ENCODE data around the gene SLC4A5. TPM values are rescaled to one million over a fixed set of nuclear protein-coding genes. Genes with fewer than 3 reads are reported as not detected.

SLC4A5 gene
- total RNA-seq, 1 experiment from 2014 or later = 0.08 TPM

DNA sequence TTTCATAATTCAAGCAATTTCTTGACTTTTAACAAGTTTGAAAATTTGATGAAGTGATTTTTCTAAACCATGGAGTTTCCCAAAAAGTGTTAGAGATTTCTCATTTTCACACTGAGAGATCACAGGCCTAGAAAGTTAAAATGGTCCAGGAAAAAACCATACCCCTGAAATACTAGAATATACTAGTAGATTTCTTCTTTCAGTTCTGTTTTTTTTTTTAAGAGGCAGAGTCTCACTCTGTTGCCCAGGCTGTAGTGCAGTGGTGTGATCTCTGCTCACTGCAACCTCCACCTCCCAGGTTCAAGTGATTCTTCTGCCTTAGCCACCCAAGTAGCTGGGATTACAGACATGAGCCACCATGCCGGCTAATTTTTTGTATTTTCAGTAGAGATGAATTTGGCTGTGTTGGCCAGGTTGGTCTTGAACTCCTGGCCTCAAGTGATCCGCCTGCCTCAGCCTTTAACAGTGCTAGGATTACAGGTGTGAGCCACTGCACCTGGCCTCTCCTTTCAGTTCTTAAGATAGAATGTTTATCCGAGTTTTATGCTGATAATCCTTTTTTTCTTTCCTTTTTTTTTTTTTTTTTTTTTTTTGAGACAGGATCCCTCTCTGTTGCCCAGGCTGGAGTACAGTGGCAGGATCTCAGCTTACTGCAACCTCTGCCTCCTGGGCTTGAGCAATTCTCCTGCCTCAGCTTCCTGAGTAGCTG lies 130.4 kb downstream of the SLC4A5 start:
- no peaks in the 10 kb centered on the region for H3K9me3 ChIP-seq (replicated peaks)
- no peak for DNase-seq
- H3K27ac ChIP-seq = no peak overlapping the region

DNA sequence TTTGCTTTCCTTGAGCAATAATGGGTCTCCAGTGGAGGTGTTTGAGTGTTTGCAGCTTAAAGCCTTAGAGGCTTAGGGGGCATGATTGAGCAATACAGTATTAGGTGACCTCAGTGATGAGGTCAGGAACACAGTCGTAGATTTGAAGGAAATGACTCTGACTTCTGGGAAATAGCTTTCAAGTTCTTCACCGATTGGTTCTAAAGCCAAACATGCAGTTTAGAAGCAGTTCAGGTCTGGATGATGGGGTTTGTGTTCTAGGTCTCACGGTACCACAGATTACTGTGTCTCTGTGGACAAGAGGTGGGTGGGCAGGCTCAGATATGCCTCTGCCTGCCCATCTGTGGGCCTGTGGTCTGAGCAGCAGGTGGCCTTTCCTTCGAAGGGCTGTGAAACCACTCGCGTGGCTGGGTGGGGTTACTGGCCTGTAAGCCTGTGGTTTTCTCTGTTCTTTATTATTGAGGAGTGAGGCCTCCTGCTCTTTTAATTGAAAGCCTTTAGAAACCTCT lies 137.0 kb downstream of the SLC4A5 start:
- DNase-seq = peak; percentile 63 to 73
- Histone ChIP-seq H3K9me3 (replicated peaks) (no peaks in the 10 kb centered on the region), H3K36me3 (peaks cover 57% of the 10 kb centered on the region), H3K4me1 (peaks cover 19% of the 10 kb centered on the region), H3K27me3 (no peaks in the 10 kb centered on the region), H3K27ac (no peak overlapping the region), H3K4me3 (no peak overlapping the region)

More for the DNA sequence above, 130.4 kb downstream of the SLC4A5 start:
- H3K36me3 ChIP-seq = peaks cover 85% of the 10 kb centered on the region
- H3K27me3 ChIP-seq = no peaks in the 10 kb centered on the region
- no peaks in the 10 kb centered on the region for H3K4me1 ChIP-seq
- no peak overlapping the region for H3K4me3 ChIP-seq

DNA sequence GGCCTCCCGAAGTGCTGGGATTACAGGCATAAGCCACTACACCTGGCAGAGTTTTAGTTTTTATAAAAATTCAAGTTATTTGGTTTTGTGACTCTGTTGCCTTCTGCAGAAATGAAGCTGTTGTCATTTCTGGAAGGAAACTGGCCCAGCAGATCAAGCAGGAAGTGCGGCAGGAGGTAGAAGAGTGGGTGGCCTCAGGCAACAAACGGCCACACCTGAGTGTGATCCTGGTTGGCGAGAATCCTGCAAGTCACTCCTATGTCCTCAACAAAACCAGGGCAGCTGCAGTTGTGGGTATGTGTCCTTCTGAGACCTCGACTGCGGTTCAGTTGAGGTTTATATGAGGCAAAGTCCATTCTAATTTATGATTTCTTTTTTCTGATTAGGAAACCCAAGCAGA lies 137.6 kb downstream of the SLC4A5 start:
- no peak for DNase-seq
- Histone ChIP-seq H3K36me3 (peaks cover 51% of the 10 kb centered on the region), H3K27ac (no peak overlapping the region), H3K4me1 (peaks cover 23% of the 10 kb centered on the region), H3K4me3 (no peak overlapping the region), H3K9me3 (replicated peaks) (no peaks in the 10 kb centered on the region), H3K27me3 (no peaks in the 10 kb centered on the region)

DNA sequence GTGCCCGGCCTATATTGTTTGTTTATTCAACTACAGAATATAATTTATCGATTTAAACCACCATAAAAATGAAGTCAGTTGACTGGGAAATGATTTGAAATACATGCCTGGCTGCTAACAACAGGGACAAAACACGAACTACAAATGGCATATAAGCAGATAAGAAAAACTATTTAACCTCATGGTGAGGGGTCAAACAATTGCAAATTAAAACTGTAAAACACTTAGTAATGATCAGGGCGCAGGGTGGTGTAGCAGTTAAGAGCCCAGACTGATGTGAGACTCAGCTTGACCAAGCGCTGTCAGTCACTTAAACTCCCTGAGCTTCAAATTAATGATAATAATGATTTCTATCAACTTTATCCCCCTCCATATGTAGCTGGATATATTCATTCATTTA lies 138.1 kb downstream of the SLC4A5 start:
- Histone ChIP-seq H3K27ac (no peak overlapping the region), H3K9me3 (replicated peaks) (no peaks in the 10 kb centered on the region), H3K4me3 (no peak overlapping the region), H3K4me1 (peaks cover 27% of the 10 kb centered on the region), H3K36me3 (peaks cover 46% of the 10 kb centered on the region), H3K27me3 (no peaks in the 10 kb centered on the region)
- DNase-seq = no peak

DNA sequence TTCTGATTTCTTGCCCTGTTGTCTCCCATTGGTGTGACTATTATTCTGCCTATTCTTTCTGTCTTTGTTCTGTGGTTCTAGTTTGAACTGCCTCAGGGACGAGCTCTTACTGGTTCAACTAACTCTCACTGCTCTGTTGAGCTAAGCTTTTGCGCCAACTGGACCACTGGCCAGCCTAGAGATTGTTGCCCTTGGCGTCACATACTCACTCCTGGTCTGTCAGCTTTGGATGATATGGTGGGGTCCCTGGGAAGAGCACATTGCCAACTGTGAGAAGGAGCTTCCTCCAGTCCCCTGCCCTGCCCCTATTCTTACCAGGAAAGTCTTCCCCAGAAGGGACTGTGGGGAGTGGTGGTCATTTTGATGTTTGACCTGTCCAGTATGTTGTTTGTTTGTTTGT lies 138.8 kb downstream of the SLC4A5 start:
- no peak for DNase-seq
- Histone ChIP-seq H3K4me3 (no peak overlapping the region), H3K27me3 (no peaks in the 10 kb centered on the region), H3K4me1 (peaks cover 29% of the 10 kb centered on the region), H3K36me3 (peaks cover 41% of the 10 kb centered on the region), H3K9me3 (replicated peaks) (no peaks in the 10 kb centered on the region), H3K27ac (no peak overlapping the region)

DNA sequence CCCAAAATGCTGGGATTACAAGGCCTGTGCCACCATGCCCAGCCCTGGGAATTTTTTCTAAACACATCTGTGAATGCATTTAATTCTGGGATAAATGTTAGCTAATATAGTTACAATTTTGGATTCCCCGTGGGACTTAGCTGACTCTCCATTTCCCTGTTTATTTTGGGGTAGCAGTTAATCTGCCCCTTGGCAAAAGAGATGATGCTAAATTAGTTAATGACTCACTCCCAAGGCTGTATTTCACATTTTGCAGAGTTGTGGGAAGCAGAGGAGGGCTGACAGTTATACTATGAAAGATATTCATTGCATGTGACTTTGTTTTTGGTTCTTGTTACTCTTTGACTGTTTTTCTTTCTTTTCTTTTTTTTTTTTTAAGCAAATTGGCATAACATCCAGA lies 141.6 kb downstream of the SLC4A5 start:
- Histone ChIP-seq H3K4me3 (no peak overlapping the region), H3K27me3 (no peaks in the 10 kb centered on the region), H3K36me3 (peaks cover 15% of the 10 kb centered on the region), H3K9me3 (replicated peaks) (no peaks in the 10 kb centered on the region), H3K4me1 (peaks cover 28% of the 10 kb centered on the region), H3K27ac (no peak overlapping the region)
- DNase-seq = peak in 1 of 2 experiments; percentile 20

DNA sequence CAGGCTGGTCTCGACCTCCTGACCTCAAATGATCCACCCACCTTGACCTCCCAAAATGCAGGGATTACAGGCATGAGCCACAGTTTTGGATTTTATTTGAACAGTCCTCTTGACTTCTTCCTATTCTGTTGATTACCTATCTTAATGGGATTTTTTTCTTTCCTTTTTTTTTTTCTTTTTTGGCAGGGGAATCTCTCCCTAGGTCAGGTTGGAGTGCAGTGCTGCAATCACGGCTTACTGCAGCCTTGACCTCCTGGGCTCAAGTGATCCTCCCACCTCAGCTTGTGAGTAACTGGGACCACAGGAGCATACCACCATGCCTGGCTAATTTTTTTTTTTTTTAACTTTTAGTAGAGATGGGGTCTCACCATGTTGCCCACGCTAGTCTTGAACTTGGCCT lies 142.0 kb downstream of the SLC4A5 start:
- peaks cover 15% of the 10 kb centered on the region for H3K36me3 ChIP-seq
- H3K27ac ChIP-seq = no peak overlapping the region
- H3K4me3 ChIP-seq = no peak overlapping the region
- H3K9me3 ChIP-seq (replicated peaks) = no peaks in the 10 kb centered on the region
- peaks cover 24% of the 10 kb centered on the region for H3K4me1 ChIP-seq
- no peaks in the 10 kb centered on the region for H3K27me3 ChIP-seq
- no peak for DNase-seq

DNA sequence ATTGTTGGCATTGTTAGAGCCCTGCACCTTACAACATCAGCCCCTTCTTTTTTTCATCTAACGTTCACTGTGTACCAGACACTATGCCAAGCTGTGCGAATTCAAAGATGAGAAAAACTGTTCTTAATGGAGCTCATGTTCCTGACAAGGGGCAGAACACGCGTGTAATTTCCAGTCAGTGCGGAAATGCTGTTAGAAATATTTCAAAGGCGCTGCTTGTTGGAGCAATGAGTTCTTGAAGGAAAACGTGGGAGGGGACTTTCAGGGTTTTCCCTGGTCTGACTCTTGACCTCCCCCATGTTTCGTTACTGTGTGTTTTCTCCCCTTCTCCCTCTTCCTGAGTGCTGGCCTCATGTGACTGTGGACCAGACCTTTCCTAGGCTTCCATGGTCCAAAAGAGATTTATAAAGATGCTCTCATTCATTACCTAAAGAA lies 143.3 kb downstream of the SLC4A5 start:
- peak overlapping the region; percentile 80 for H3K4me3 ChIP-seq
- H3K27me3 ChIP-seq = no peaks in the 10 kb centered on the region
- peaks cover 12% of the 10 kb centered on the region for H3K36me3 ChIP-seq
- H3K4me1 ChIP-seq = peaks cover 13% of the 10 kb centered on the region
- no peak overlapping the region for H3K27ac ChIP-seq
- H3K9me3 ChIP-seq (replicated peaks) = no peaks in the 10 kb centered on the region
- DNase-seq = peak in 1 of 2 experiments; percentile 16

DNA sequence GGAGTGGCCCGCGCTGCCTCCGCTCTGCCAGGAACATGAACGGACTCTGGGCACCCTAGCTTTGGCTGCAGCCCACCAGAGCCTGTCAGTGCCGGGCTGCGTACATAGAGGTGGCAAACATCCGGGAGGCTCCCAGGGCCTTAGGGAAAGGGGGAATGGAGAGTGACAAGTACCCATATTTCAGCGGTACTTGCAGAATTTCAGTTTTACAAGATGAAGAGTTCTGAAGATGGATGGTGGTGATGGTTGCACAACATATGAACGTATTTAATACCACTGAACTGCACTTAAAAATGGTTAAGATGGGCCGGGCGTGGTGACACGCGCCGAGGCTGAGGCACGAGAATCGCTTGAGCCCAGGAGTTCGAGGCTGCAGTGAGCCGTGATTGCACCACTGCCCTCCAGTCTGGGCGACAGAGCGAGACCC lies 143.9 kb downstream of the SLC4A5 start:
- DNase-seq = no peak
- H3K9me3 ChIP-seq (replicated peaks) = no peaks in the 10 kb centered on the region
- H3K36me3 ChIP-seq = peaks cover 9% of the 10 kb centered on the region
- H3K27ac ChIP-seq = peak overlapping the region; percentile 89; the same call in 1 of the 2 replicates
- H3K4me3 ChIP-seq = peak overlapping the region; percentile 80
- H3K27me3 ChIP-seq = no peaks in the 10 kb centered on the region
- peaks cover 13% of the 10 kb centered on the region for H3K4me1 ChIP-seq

DNA sequence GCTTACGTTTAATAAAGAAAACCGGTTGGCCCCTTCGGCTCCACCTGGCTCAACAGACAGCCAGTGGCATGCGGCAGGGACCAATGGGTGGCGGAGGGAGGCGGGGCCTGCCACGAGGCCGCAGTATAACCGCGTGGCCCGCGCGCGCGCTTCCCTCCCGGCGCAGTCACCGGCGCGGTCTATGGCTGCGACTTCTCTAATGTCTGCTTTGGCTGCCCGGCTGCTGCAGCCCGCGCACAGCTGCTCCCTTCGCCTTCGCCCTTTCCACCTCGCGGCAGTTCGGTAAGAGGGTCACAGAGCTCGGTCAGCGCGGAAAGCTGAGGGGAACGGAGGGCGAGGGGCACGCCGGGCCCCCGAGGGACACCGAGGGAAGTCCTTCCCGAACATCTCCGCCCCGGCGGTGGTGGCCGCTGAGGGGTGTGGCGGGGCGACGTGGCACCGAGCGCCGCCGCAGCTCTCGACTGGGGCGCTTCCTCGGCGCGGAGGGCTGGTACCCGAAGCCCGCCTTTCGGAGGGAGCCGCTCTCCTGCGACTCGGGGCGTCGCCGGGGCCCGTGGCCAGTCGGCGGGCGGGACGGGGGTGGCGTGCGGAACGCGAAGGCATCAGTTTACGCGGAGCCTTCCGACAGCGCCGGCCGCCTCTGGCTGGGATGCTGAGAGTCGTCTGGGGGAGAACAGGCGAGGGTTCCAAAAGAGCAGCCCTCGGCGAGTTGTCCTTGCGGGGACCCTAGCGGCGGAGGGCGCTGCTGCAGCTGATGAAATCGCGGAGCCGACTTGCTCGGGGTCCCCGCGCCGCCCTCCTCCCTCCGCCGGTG lies 144.5 kb downstream of the SLC4A5 start, which contains the start of gene MTHFD2:
Gene MTHFD2 (plus strand): TSS at position 155 of the 814 bp plus-strand sequence. CDS start 27 bp downstream, at position 182.
- peak; percentile 98 to 99 for DNase-seq
- H3K27me3 ChIP-seq = no peaks in the 10 kb centered on the region
- H3K36me3 ChIP-seq = peaks cover 9% of the 10 kb centered on the region
- H3K27ac ChIP-seq = peak within 1 kb of the TSS; percentile 89
- peaks cover 13% of the 10 kb centered on the region for H3K4me1 ChIP-seq
- H3K4me3 ChIP-seq = peak within 1 kb of the TSS; percentile 80
- no peaks in the 10 kb centered on the region for H3K9me3 ChIP-seq (replicated peaks)

DNA sequence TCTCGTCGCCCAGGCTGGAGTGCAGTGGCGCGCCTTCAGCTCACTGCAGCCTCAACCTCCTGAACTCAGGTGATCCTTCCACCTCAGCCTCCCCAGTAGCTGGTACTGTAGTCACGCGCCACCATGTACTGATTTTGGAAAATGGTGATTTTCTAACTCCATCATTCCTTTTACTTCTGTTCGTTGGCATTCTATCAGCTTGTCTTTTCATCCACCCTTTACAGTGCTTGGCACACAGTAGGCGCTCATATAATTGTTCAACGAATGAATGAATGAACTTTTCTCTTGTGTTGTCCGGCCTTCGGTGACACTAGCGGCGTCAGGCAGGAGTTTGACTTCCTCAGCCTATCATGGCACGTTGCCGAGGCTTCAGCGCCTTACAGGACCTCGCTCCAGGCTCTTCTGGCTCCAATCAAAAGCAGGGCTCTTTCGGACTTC lies 145.2 kb downstream of the SLC4A5 start:
- peaks cover 6% of the 10 kb centered on the region for H3K36me3 ChIP-seq

DNA sequence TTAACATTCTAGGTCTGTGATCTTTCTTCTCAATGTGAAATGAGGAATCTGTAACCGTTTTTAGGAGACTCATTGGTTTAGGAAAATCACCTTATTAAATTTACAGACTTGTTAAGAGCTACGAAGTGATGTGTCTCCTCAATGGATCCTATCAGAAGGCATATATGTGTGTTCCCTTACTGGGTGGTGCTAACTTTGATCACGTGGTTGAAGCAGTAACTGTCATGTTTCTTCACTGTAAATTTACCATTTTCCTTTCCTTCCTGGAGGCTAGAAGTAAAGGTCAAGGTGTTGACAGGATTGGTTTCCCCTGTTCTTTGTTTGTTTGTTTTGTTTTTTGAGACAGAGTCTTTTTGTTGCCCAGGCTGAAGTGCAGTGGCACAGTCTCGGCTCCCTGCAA lies 146.2 kb downstream of the SLC4A5 start:
- Histone ChIP-seq H3K4me1 (peaks cover 13% of the 10 kb centered on the region), H3K27me3 (no peaks in the 10 kb centered on the region), H3K27ac (no peak overlapping the region), H3K4me3 (no peak overlapping the region), H3K9me3 (replicated peaks) (no peaks in the 10 kb centered on the region), H3K36me3 (no peaks in the 10 kb centered on the region; the same call in 1 of the 2 replicates)
- no peak for DNase-seq

More for the DNA sequence above, 145.2 kb downstream of the SLC4A5 start:
- H3K27ac ChIP-seq = no peak overlapping the region; the same call in 1 of the 2 replicates
- H3K27me3 ChIP-seq = no peaks in the 10 kb centered on the region
- peak overlapping the region; percentile 80 for H3K4me3 ChIP-seq
- no peaks in the 10 kb centered on the region for H3K9me3 ChIP-seq (replicated peaks)
- DNase-seq = no peak
- peaks cover 13% of the 10 kb centered on the region for H3K4me1 ChIP-seq

DNA sequence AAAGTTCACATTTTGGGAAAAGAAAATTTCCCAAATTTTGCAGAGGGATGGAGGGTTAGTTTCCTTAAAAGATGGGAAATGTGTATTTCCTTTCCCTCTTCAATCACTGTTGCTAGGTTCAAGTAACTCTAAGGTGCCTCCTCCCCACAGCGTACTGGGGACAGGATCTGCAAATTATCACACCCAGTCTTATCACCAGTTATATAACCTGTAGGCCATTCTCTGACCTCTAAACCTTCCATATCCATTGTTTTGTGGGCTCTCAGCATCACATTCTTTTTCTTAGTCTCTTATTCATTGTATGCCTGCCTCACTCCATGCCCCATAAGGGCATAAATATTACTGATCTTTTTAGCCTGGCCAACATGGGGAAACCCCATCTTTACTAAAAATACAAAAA lies 148.4 kb downstream of the SLC4A5 start:
- Histone ChIP-seq H3K27me3 (0 out of 2 replicates have a peak, but pooled peaks cover 4% of the 10 kb centered on the region), H3K4me3 (no peak overlapping the region), H3K27ac (no peak overlapping the region), H3K4me1 (no peaks in the 10 kb centered on the region), H3K9me3 (replicated peaks) (no peaks in the 10 kb centered on the region), H3K36me3 (no peaks in the 10 kb centered on the region)
- DNase-seq = no peak

DNA sequence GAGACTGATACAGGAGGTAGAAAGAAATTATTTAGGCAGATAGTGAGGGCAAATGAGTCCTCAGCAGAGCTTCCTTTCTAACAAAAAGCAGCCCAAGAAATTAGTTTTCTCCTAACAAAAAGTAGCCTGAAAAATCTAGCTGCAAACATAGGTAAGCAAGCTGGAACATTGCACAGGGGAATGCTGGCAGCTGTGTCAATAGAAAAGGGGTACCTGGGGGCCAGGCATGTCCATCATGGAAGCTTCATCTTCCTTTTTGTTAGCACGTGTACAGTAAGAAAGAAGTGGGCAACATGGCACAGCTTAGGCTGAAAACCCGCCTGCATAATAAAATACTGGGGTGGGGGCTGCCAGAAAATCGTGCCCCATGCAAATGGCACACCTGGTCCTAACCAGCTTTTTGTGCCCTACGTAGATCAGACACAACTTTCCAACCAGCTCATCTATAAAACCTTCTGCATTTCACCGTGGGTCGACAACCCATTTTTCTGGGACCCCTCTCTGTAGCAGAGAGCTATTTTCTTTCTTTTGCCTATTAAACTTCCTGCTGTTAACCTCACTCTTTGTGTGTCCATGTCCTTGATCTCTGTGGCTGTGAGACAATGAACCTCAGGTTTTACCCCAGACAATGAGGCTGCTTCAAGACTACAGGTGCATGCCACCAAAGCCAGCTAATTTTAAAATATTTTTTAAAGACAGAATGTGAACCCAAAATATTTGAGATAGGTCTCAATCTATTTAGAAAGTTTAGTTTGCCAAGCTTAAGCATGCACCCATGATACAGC lies 151.4 kb downstream of the SLC4A5 start:
- DNase-seq = no peak
- Histone ChIP-seq H3K9me3 (replicated peaks) (no peaks in the 10 kb centered on the region), H3K4me1 (peaks cover 6% of the 10 kb centered on the region; the same call in 1 of the 2 replicates), H3K27me3 (peaks cover 6% of the 10 kb centered on the region; the same call in 1 of the 2 replicates), H3K36me3 (no peaks in the 10 kb centered on the region), H3K4me3 (no peak overlapping the region), H3K27ac (no peak overlapping the region)

Measured in SJCRH30 (cell line).